GM19395 (cell line): ENCODE data around the gene PDE4D.
"Not testable (repeated sequence)": the region's sequence is repeated elsewhere in the genome, so short reads cannot be mapped to it uniquely, and the experiment has no call there.

Experiments used
- ATAC-seq: cut with Tn5 transposase; IDR thresholded peaks from one replicate; pipeline ENCODE4 v1.9.1; 2021; ENCODE audit warnings: mild to moderate bottlenecking, moderate library complexity; ENCODE audit not compliant: unreplicated experiment

Gene PDE4D

DNA sequence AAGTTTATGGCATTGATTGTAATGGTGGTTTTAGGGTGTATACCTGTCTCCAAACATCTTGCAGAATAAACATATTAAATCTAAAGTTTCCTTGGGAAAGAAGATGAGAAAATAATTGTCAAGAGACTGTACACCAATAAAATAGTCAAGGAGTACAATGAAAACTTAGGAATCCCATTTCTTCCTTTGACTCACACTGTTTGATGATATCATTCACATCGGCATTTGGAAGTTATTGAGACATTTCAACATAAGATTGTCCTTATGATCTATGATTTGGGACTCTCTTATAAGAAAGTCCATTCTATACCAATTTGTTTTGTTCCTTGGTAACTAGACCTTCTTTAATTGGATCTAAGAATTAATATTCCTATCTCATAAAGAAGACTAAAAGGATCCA is 828.0 kb downstream of the PDE4D start:
- ATAC-seq: no peak

DNA sequence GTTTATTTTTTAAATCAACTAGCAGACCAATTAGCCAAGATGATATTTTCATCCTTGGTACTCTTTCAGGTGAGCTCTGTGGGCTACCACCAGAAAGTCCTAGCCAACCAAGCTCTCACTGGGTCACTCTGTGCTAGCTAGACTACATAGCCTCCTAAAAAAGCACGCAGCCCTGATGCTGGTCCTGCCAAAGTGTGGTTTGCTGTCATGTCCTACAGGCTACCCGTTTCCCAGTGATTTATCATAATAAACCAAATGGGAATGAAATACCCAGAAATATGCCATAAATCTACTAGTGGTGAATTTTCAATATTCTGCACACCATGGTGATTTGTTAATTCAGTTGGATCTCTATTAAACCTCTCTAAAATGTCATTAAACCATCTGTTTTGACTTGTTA is 829.2 kb downstream of the PDE4D start:
- ATAC-seq: no peak

DNA sequence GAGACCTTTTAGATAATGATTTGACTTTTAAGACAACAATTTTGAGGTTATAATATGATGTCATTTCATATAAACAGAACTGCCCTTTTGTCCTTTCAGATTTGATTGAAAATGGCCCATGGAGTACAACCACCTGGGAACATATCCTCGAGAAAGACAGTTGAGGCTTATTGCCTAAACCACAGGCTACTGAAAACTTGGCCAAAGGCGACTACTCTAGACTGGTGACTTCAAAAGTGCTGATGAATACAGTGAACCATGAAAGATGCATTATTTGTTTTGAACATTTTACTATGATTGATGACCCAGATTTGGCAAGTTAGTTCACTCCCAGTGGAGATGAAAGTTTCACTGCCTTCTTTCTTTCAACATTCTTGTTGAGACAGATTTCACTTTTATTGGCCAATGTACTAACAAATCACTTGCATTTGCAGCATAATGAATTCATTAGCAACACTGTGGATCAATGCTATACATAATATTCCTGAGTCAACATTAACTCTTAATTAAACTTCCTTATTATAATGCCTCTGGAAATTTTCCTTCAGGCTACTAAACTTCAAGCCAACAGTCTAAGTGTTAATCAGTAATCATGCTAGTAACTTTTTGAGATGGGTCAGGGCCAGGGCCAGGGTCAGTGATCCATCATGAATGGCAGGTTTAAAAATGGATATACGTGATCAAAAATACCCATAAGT is 830.4 kb downstream of the PDE4D start:
- ATAC-seq: no peak

DNA sequence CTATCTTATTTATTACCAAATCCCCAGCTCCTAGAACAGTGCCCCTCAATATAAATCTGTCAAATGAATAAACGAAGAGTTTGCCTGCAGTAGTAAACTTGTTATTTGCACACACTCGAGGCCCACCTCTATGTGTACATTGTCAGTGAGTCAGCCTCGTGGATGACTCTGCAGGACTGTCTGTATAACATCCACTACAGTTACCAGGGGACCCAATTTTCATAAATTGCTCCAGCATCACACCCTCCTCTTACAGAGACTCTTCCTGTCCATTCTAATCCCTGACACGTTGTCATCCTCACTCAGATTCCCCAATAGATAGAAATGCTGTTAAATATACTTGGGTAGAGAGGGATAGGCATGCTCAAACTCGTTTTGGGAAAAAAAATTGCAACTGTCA is 832.1 kb downstream of the PDE4D start:
- ATAC-seq: no peak

DNA sequence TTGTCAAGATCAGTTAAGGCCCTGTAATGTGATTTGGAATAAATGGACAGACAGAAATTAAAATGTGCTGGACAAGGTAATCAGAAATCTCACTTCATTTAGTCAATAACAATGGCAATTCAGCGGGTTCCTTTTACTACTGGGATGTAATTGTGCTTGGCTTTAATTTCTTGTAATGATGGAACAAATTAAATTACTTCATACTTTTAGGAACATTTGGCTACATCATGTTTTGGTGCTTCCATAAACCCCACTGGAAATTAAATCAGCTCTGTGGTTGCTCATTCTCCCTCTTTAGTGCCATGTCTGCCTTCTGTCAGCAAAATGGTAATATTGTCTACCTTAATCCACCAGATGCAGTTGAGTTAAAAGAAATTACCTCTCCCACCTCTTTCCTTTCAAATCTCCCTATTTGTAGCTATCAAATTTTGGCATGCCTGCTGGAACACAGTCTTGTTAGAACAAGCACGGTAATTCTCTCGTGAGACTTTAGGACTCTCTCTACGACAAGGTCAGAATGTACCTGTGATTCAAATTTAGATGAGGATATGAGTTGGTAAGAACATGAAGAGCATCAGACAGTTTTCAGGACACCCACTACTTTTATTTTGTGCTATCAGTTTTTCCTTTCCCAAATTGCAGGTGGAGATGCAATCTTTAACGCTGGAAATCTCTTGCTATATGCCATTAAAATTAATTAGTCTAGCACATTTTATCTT is 834.4 kb downstream of the PDE4D start:
- ATAC-seq: no peak

DNA sequence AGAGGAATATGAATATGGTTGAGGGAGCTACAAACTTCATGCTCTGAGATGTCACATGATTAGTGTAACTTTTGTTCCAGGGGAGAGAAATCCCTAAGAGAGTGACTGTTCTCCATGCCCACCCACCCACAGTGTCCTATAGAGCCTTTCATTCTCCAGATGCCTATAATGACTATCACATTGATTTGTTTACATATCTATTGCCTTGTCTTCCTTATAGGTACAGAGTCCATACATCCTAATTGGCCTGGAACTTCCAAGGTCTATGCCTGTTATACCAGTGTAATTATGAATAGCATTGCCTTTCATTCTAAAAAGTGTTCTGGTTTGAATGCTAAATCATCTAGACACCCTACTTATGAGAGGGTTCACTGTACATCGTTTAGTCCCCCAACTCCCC is 835.3 kb downstream of the PDE4D start:
- ATAC-seq: no peak

DNA sequence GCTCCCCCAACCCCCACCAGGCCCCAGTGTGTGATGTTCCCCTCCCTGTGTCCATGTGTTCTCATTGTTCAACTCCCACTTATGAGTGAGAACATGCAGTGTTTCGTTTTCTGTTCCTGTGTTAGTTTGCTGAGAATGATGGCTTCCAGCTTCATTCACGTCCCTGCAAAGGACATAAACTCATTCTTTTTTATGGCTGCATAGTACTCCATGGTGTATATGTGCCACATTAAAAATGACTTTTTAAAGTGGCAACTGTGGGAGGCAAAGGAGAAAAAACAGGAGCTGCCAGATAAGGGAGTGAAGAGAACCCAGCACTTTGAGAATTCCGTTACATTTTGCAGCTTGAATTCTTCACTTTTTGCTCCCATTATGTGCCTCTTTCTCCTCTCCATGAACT is 836.9 kb downstream of the PDE4D start:
- not testable (repeated sequence) for ATAC-seq

DNA sequence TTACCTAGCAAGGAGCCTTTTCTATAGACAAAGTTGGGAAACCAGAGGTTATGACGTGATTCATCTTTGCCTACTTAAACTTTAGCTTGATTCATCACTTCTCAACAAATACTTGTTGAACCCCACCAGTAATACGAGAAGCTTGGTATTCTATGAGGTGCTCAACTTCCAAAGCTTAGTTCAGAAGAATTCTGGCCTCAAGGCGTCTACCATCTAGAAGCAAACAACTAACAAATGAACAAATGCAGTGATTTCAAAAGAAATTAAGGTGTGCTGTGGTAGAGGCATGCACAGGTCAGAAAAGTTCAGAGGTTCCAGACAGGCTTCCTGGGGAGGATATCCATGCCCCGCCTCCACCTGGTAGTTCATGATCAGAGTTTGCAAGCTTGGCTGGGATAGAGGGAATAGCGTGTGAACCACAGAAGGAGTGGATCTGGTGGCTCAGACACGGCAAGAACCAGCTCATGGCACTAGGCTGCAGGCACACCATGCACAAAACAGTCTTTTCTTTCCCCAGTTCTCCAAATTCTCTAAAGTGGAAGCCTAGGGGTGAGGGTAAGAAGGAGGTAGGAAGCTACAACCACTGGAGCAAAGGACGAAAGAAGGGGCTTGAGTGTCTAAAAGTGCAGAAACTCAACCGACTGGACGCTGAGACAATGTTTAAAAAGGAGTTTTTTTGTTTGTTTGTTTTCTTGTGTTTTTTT is 837.6 kb downstream of the PDE4D start:
- ATAC-seq: no peak

DNA sequence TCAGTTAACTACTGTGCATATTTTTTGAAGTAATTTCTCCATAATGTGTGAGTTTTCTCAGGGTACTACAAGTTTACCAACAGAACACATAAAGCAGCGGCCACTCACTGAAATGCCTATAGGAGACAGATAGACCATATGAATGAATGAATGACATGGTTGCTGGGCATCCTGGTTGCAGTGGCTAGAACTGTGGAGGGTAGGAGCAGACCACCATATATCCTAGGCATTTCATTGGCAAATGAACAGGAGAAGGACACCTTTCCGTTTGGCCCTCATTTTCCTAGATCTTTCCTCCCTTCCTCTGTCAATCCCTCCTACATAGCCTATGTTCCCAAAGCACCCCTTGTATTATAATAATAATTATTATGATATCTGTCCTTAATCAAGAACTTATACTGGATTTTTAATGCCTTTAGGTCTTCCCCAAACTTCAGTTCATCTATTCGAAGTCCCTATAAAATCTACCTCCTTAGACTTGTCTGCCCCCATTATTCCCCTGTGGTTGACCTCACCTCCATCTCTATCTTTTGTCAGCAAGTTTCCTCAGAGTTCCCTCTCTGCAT is 838.5 kb downstream of the PDE4D start:
- no peak for ATAC-seq

DNA sequence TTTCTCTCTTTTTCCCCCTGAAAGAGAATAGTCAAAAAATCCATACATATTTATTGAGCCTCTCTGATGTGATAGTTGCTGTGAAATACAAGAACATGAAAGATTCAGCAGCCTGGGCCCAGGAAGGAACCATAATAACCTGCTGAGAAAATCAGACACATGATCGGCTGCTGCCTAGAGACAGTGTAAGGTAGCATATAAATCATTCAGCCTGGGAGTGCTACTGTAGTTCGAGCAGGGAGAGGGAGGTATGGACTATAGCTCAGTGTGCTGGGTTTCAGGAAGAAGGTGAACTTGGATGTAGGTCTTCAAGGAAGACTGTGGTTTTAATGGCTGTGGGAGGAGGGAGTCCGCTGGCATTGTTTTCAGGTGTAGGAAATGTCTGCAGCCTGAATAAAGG is 841.6 kb downstream of the PDE4D start:
- no peak for ATAC-seq

DNA sequence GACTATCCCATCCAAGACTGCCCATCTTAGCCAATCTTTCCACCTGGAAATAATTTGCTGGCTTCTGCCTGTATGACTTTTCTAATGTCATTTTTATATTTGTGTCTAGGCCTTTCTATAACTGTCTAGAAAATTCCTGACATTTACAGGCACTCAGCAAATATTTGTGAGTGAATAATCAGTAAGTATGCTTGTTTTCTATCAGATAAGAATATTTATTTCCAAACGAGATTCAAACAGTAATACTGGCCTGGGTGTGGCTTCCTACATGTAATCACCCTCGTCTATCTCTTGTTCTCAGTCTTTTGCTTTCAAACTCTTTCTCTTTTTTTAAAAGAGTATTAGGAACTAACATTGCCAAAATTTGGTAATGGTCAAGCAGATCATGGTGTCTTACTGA is 844.4 kb downstream of the PDE4D start:
- no peak for ATAC-seq

DNA sequence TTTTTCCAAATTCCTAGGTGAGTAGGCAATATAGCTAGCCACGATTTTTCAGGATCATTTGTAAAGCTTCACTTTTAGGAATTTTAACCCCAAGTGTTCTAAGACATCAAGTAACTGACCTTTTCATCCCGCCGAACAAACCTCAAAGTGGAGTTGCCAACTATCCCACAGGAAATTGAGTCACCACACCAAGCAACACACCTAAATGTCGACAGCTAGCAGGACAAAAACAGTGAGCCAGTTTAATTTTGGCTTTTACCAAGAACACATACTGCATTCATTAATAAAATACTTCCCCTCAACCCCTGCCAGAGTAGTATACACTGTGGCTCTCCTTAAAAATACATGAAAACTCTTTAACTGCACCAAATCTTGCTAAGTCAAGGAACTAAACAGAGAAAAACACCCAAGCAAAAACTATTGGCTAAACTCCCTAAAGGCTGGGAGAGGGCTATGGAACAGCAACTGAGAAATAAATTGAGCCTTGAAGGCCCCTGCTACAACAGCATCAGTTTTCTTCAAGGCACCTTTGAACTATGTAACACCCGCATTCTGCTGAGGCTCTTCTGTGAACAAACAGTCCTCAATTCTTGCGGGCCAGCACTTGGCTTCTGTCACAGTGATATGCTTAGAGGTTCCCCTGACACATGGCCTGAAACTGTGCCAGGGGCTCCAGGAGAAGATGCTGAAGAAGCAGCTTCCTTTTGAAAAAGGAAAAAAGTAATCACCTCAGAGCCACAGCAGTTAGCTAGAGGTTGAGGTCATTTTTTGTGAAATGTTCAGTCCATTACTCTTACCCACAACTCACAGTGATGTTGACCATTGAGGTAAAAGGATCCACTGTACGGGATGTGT is 851.1 kb downstream of the PDE4D start:
- ATAC-seq: no peak

DNA sequence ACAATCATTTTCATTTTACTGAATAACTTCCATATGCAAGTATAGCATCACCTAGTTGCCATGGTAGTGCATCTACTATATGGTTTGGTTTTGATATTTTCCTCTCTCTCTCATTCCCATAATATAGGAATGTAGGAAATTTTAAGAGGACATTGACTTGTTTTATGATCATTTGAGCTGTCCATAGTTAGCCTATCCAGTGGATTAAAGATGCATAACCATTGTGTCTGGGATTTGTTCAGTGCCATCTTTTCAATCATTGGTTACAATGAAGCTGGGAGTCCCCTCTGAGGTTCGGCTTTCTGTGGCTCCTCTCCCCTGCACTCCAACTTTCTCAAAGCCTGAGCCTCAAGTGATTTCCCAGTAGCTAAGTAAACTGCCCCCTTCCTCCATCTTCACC is 852.2 kb downstream of the PDE4D start:
- ATAC-seq: no peak

DNA sequence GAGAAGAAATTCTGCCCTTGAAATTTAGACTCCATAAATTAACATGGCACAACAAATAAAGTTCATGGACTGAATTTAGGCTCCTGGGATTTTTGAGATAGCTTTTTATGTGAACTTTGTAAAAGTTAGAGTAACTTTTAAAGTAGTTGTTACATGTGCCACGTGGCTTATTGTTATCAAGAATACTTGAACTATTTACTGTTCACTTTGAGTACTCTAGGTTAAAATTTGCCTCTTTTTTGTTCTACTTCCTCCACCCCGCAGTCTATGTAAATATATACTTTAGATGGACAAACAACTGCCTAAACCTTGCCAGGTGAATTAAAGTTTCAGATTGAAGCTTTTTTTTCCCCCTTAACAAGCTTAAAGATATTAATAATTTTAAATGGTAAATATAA is 852.7 kb downstream of the PDE4D start:
- no peak for ATAC-seq

DNA sequence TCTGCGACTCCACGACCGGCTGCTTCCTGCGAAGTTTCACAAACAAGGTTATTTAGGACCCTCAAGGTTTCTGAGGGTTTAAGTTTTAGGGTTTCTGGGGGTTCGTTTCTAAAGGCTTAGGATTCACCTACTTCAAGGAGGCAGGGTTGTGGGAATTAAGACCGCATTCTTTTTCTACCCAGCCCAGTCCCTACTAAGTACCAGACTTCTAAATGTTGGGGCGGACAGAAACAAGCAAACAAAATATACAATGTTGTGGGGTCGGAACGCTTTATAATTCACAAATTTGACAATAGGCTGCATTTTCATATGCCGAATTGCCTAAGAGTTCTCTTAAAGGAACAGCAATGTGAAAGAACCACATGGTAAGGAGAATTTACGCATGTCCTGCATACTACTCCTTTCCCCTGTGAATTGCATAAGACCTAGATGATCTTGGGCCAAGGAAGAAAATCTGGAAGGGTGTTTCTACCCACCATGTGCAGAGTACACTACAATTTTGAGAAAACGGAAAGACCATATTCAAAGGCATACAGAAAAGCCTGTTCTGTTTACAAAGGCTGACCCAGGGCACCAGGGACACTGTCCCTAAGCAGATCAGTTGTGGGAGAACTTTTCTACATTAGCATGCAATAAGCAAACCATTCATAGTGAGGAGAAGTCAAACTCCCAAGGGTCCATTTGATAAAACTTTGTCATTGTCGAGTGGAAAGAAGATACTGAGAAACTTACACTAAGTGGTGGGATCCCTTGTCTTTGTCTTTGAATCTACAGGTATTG is 853.3 kb downstream of the PDE4D start:
- ATAC-seq: no peak

DNA sequence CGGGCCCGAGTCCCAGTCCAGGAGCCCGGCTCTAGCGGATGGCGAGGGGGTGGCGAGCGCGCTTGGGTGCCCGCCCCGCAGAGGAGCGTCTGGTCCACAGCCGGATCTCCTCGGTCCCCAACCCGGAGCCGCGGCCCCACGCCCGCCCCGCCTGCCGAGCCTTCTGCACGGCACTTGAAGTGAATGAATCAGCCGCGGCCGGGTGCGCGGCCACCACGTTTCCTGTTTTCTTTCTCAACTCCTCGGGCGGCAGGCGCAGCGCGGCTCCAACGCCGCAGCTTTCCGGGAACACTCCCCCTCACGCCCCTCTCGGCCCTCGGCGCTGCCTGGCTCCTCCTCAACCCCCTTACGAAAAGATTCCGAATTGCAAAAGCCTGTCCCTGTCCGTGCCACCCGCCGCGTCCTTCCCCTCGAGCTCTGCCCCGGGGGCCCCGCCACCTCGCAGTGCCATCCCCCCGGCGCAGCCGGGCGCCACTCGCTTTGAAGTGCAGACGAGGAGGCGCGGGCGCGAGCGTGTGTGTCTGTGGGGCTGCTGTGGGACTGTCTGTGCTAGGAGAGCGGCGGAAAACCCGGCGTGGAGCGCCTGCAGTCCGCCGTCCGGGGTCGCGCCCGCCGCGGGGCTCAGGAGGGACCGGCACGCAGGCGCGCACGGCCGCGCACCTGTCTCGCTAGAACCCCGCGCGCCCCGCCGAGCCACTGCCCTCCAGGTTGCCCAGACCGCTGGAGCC is 854.1 kb downstream of the PDE4D start:
- peak; percentile 76 for ATAC-seq

DNA sequence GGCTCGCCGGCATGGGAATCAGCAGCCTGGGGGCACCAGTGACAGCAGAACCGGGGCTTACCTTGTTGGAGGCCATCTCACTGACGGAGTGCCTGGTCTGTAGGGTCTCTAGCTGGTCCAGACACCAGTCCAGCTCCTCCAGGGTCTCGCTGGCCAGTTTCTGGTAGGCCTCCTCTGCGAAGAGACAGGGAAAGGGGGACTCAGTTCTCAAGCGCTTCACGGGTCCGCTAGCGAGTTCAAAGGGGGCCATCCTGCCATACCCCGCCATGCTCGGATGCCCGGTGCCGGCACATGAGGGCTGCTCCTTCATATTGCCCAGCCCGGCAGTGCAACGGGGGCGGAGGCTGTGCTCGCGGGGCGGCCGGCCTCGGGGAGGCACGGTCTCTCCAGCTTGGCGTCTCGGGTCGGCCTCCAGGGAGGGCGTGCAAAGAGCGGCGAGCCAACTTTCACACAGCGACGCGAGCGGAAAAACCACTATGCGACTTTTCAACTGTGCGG is 854.7 kb downstream of the PDE4D start:
- peak; percentile 7 for ATAC-seq

DNA sequence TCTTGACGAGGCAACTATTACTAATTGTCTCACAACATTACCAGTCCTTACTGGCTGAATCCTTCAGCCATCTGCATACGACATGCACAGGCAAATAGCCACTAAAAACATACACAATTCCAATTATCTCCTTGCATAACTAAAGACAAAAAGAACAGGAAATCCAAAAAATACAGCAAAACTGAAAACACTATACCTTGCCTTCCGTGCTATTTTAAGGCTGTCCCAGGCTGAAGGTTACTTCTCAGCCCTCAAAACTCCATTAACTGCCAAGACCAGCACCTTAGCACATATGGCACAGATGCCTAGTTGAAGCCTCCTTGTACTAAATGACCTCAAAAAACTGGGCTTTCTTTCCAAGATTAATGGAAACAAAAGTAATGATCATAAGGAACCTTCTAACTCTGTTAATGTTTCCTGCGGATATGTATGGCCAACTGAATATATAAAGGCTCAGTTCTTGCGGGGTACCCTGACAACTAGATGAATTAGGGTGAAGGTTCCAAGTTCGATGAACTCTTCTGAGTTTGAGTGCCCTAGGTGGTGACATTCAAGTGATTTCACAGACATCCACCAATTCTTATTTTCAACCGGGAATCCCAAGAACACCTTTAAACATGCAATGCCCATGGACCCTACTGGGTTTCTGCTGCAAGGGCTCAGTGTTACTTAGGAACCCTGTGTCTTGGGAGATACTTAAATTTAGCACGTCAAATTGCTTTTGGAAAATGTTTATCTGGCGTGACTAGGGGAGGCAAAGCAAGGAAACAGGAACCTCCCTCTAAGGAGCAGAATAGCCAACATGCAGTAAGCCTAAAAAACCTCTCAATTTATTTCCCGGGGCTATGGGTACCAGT is 855.4 kb downstream of the PDE4D start:
- ATAC-seq: no peak
